Cardiac muscle cell (in vitro differentiated cells and primary cell): ENCODE measurements around the gene CCDC63. TPM values are rescaled to one million over a fixed set of nuclear protein-coding genes. Genes with fewer than 3 reads are reported as not detected.
A peak's percentile ranks its signal among the peaks of the same experiment; 100 is the strongest.

Experiments used
- DNase-seq, 2 donors: peaks; one replicate each; pipeline versions ENCODE4 v3.0.0 to v3.0.0-alpha.2; 2010 to 2017; ENCODE audit warnings: low read depth in 1 of 2, low spot score in 1 of 2
- H3K27ac ChIP-seq: fragments of 200-600 bp; sonication (generic); 2 replicates; pipeline ENCODE4 v1.5.1; 2016
- H3K27me3 ChIP-seq: fragments of 200-600 bp; sonication (generic); 2 replicates; pipeline ENCODE4 v1.6.0; 2016; ENCODE audit warnings: control low read depth
- H3K36me3 ChIP-seq: fragments of 200-600 bp; sonication (generic); 2 replicates; pipeline ENCODE4 v1.5.1; 2016; ENCODE audit warnings: control low read depth
- H3K4me1 ChIP-seq: fragments of 200-600 bp; sonication (generic); 2 replicates; pipeline ENCODE4 v1.8.1; 2017; ENCODE audit warnings: low read depth, mild to moderate bottlenecking, mixed run types
- H3K4me3 ChIP-seq: fragments of 200-600 bp; sonication (generic); 2 replicates; pipeline ENCODE4 v1.5.1; 2016; ENCODE audit warnings: mild to moderate bottlenecking
- H3K9me3 ChIP-seq: fragments of 200-600 bp; sonication (generic); 2 replicates; pipeline ENCODE4 v1.5.1; 2017; ENCODE audit warnings: low read depth, mild to moderate bottlenecking, control low read depth
- CTCF ChIP-seq: IDR thresholded peaks from 2 replicates; pipeline ENCODE4 v1.5.1; 2012; ENCODE audit warnings: low read depth, mild to moderate bottlenecking, low read length
- polyA plus RNA-seq: library from polyadenylated mRNA; unstranded; fragments of >200 nt; fragmentation: Nextera tagmentation; extraction: Ambion mirVana; gene quantifications from 2 replicates; pipeline ENCODE4 v1.2.1, GENCODE V29; 2016
- total RNA-seq: library from RNA; depleted of rRNA; stranded (reverse); fragments of >200 nt; gene quantifications from 2 replicates; pipeline ENCODE4 v1.2.3, GENCODE V29; 2016

The CCDC63 gene
- total and polyA plus RNA-seq, 2 experiments from 2014 or later: 0.22 TPM; not detected in 1

GRCh38 chr12:110889361-110889760 lies 42.6 kb downstream of the CCDC63 start:
- no peak for TF ChIP-seq CTCF
- Histone ChIP-seq H3K27me3 (no peaks in the 10 kb centered on the region), H3K36me3 (no peaks in the 10 kb centered on the region), H3K4me1 (peaks cover 10% of the 10 kb centered on the region), H3K9me3 (no peaks in the 10 kb centered on the region), H3K27ac (no peak overlapping the region), H3K4me3 (no peak overlapping the region)
- no peak for DNase-seq

GRCh38 chr12:110893956-110894355 lies 47.2 kb downstream of the CCDC63 start:
- H3K27ac ChIP-seq: no peak overlapping the region
- H3K4me1 ChIP-seq: peaks cover 10% of the 10 kb centered on the region
- H3K27me3 ChIP-seq: no peaks in the 10 kb centered on the region
- H3K36me3 ChIP-seq: no peaks in the 10 kb centered on the region
- no peak overlapping the region for H3K4me3 ChIP-seq
- TF ChIP-seq CTCF: no peak
- no peaks in the 10 kb centered on the region for H3K9me3 ChIP-seq
- DNase-seq: no peak

- Histone ChIP-seq H3K4me1 (peaks cover 19% of the 10 kb centered on the region), H3K9me3 (no peaks in the 10 kb centered on the region), H3K27me3 (no peaks in the 10 kb centered on the region), H3K36me3 (no peaks in the 10 kb centered on the region), H3K4me3 (no peak overlapping the region), H3K27ac (peak overlapping the region; percentile 25)
- no peak for TF ChIP-seq CTCF
- DNase-seq: no peak
These were observed 49.8 kb downstream of the CCDC63 start for GRCh38 chr12:110896559-110896958.

- Histone ChIP-seq H3K36me3 (no peaks in the 10 kb centered on the region), H3K27me3 (no peaks in the 10 kb centered on the region)
These were observed 54.6 kb downstream of the CCDC63 start for GRCh38 chr12:110901401-110901800.

GRCh38 chr12:110903511-110903910 lies 56.7 kb downstream of the CCDC63 start:
- Histone ChIP-seq H3K4me1 (peaks cover 14% of the 10 kb centered on the region), H3K9me3 (no peaks in the 10 kb centered on the region), H3K36me3 (no peaks in the 10 kb centered on the region), H3K4me3 (no peak overlapping the region), H3K27me3 (no peaks in the 10 kb centered on the region), H3K27ac (no peak overlapping the region)
- no peak for TF ChIP-seq CTCF
- DNase-seq: no peak

More at GRCh38 chr12:110901401-110901800, 54.6 kb downstream of the CCDC63 start:
- H3K4me1 ChIP-seq: peaks cover 14% of the 10 kb centered on the region
- H3K9me3 ChIP-seq: no peaks in the 10 kb centered on the region
- no peak for DNase-seq
- no peak for TF ChIP-seq CTCF
- no peak overlapping the region for H3K27ac ChIP-seq
- H3K4me3 ChIP-seq: no peak overlapping the region

- TF ChIP-seq CTCF: no peak
- Histone ChIP-seq H3K4me3 (no peak overlapping the region), H3K4me1 (peaks cover 23% of the 10 kb centered on the region), H3K27ac (no peak overlapping the region), H3K36me3 (no peaks in the 10 kb centered on the region), H3K27me3 (no peaks in the 10 kb centered on the region), H3K9me3 (no peaks in the 10 kb centered on the region)
- no peak for DNase-seq
These were observed 59.3 kb downstream of the CCDC63 start for GRCh38 chr12:110906083-110906482.
